Measurements from ENCODE around the gene ADARB2. TPM values are rescaled to one million over a fixed set of nuclear protein-coding genes. Genes with fewer than 3 reads are reported as not detected.

The ADARB2 gene
- total RNA-seq, 1 donor from 2014 or later, result 1.8 TPM

DNA sequence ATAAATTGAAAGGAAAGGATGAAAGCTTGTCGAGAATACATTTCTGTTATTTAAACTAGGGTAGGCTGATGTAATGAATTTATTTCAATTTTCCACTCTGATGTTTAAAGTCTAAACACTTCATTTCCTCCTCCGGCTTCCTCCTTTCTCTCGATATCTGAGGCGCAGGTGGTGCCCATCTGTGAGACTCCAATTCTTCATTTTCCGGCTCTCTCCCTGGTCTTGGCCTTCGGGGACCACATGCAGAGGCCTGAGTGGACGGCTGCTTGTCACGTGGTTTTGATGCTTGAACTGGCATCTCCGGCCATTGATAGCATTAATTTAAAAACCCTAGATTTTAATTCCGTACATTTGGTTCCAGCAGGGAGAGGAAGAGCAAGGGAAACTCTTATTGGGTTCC lies 5.8 kb upstream of the ADARB2 start:
- Mint-ChIP-seq H3K27me3 (ENCODE audit: low read depth) (peaks cover 50% of the 10 kb centered on the region), H3K9me3 (peaks cover 3% of the 10 kb centered on the region), H3K36me3 (ENCODE audit: low read depth) (no peaks in the 10 kb centered on the region), H3K4me1 (no peaks in the 10 kb centered on the region), H3K4me3 (no peak overlapping the region), H3K27ac (ENCODE audit: unreplicated experiment) (no peak overlapping the region)
- no peak for DNase-seq (ENCODE audit: low read depth, low spot score)
- TF ChIP-seq CTCF (conservative IDR thresholded peaks at IDR 0.05), result no peak

DNA sequence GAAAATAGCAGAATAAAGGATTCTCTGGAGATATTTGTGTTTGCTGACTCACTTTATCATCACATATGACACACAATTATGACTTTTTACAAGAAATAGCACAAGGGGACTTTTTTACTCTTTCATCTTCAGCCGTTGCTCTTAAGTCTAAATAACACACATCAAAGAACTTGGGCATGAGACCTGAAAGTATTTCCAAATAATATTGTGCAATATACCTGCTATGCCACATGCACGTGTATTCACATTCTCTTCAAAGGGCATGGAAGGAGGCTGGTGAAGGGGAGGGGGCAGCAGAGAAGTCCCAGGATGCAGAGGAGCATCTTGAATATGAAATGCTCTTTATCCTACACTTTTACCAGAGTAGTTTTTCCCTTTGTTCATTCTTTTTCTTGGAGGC lies 4.1 kb upstream of the ADARB2 start:
- TF ChIP-seq CTCF (conservative IDR thresholded peaks at IDR 0.05), result no peak
- H3K36me3 Mint-ChIP-seq (ENCODE audit: low read depth), result no peaks in the 10 kb centered on the region
- DNase-seq (ENCODE audit: low read depth, low spot score), result no peak
- peaks cover 64% of the 10 kb centered on the region for H3K27me3 Mint-ChIP-seq (ENCODE audit: low read depth)
- H3K4me3 Mint-ChIP-seq, result no peak overlapping the region
- H3K9me3 Mint-ChIP-seq, result peaks cover 3% of the 10 kb centered on the region
- peaks cover 9% of the 10 kb centered on the region for H3K4me1 Mint-ChIP-seq
- no peak overlapping the region for H3K27ac Mint-ChIP-seq (ENCODE audit: unreplicated experiment)

GRCh38 chr10:1739751-1740150 lies 2.4 kb upstream of the ADARB2 start:
- peaks cover 18% of the 10 kb centered on the region for H3K4me1 Mint-ChIP-seq
- no peaks in the 10 kb centered on the region for H3K9me3 Mint-ChIP-seq
- no peaks in the 10 kb centered on the region for H3K36me3 Mint-ChIP-seq (ENCODE audit: low read depth)
- no peak overlapping the region for H3K27ac Mint-ChIP-seq (ENCODE audit: unreplicated experiment)
- DNase-seq (ENCODE audit: low read depth, low spot score), result no peak
- no peak overlapping the region for H3K4me3 Mint-ChIP-seq
- H3K27me3 Mint-ChIP-seq (ENCODE audit: low read depth), result peaks cover 74% of the 10 kb centered on the region
- TF ChIP-seq CTCF (conservative IDR thresholded peaks at IDR 0.05), result no peak

DNA sequence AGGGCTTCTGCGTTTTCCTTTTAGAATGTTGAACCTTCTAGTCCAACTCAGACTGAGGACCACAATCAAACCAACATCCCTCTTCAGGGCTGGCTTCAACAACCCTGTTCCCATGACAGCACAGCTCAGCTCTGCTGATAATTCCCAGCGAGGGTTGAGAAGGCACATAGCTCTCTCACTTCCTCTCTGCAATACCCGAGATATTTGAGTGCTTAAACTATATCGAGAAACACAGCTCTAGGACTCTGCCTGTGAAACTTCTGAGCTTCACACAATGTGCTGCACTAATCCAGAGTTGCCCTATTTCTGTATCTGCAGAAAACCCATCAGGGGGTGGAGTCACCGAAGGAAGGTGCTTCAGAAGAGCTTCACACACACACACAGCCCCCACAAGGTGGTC lies 1.6 kb upstream of the ADARB2 start:
- Mint-ChIP-seq H3K27ac (ENCODE audit: unreplicated experiment) (no peak overlapping the region), H3K36me3 (ENCODE audit: low read depth) (no peaks in the 10 kb centered on the region), H3K9me3 (no peaks in the 10 kb centered on the region), H3K4me3 (no peak overlapping the region), H3K27me3 (ENCODE audit: low read depth) (peaks cover 82% of the 10 kb centered on the region), H3K4me1 (peaks cover 18% of the 10 kb centered on the region)
- DNase-seq (ENCODE audit: low read depth, low spot score), result no peak
- no peak for TF ChIP-seq CTCF (conservative IDR thresholded peaks at IDR 0.05)

DNA sequence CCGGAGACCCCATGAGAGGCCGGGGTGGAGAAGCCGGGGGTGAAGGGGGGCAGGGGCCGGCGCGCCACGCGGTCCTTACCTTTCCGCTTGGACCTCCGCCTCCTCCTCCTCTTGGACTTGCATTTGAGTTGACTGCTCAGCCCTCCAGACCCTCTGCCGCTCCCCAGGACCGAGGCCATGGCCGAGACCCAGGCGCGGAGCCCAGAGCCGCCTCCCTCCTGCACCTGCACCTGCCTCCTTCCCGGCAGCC lies 428 bp downstream of the ADARB2 start:
- peak overlapping the region; percentile 92 for H3K4me3 Mint-ChIP-seq
- H3K27me3 Mint-ChIP-seq (ENCODE audit: low read depth), result peaks cover 89% of the 10 kb centered on the region
- DNase-seq (ENCODE audit: low read depth, low spot score), result no peak
- no peak for TF ChIP-seq CTCF (conservative IDR thresholded peaks at IDR 0.05)
- peaks cover 18% of the 10 kb centered on the region for H3K4me1 Mint-ChIP-seq
- H3K9me3 Mint-ChIP-seq, result no peaks in the 10 kb centered on the region
- H3K27ac Mint-ChIP-seq (ENCODE audit: unreplicated experiment), result no peak overlapping the region
- H3K36me3 Mint-ChIP-seq (ENCODE audit: low read depth), result no peaks in the 10 kb centered on the region
